NOMO-1 treated with DMSO at 0.1 percent for 48 hours (cell line): ENCODE measurements around the gene ARRDC2.
"Not testable (repeated sequence)": the region's sequence is repeated elsewhere in the genome, so short reads cannot be mapped to it uniquely, and the experiment has no call there.

Experiments used
- DNase-seq: peaks from one replicate; lab custom pipeline; 2025; ENCODE audit not compliant: unreplicated experiment; lab: John Stamatoyannopoulos, UW

The ARRDC2 gene

GRCh38 chr19:17989425-17990094 lies 18.4 kb upstream of the ARRDC2 start:
- DNase-seq: no peak

- DNase-seq: no peak
Measured at GRCh38 chr19:17993076-17993813, 14.7 kb upstream of the ARRDC2 start.

DNA sequence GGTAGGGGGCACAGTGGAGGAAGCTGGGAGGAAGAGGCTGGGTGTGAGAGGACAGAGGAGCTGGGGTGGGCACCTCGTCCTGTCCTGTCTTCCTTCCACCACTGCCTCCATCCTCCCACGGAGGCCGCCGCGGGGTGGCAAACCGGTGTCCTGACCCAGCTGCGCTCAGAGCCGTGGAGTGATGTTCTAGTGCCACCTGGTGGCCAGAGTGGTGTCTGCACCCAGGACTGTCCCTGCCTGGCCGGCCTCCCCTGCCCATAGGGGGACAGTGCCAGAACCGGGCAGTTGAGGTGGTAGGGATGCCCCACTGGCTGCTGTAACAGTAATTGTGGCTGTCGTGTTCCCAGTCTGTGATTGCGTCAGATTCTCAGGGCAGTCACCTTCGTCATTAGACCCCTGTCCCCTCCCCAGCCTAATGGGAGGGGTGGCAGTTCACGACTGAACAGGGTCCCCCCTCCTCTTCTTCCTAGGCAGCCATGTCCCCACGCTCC lies 11.1 kb upstream of the ARRDC2 start:
- DNase-seq: peak; percentile 64

GRCh38 chr19:17997969-17998826 lies 9.8 kb upstream of the ARRDC2 start:
- DNase-seq: no peak

- DNase-seq: no peak
Measured at GRCh38 chr19:17998827-17999150, 9.2 kb upstream of the ARRDC2 start.

DNA sequence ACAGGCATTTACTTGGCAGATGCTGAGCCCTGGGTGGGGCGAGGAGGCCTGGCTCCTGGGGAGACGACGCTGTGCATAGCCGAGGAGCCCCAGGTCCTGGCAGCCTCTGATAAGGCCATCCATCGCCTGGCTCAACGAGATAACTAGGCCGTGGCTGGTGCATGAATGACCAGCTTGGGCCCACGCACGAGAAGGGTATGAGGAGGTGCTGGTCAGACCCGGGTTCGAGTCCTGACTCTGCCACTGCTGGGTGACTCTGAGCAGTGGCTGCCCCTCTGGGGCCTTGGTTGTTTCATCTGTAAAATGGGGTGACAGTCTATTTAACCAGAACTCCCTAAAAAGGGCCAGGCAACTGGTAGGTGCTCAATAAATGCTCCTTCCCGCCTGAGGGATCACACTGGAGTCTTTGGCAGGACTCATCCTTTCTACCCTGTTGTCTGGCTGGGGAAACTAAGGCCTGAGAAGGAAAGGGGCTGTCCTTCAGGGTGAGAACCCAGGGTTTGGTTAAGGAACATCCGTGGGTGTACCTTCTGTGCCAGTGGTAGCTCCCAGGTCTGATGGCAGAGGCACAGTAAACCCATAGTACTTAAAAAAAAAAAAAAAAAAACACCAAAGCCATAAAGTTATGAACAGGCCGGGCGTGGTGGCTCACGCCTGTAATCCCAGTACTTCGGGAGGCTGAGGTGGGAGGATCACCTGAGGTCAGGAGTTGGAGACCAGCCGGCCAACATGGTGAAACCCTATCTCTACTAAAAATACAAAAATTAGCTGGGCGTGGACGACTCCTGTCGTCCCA lies 8.1 kb upstream of the ARRDC2 start:
- DNase-seq: no peak

- no peak for DNase-seq
Measured at GRCh38 chr19:18000480-18000914, 7.5 kb upstream of the ARRDC2 start.

DNA sequence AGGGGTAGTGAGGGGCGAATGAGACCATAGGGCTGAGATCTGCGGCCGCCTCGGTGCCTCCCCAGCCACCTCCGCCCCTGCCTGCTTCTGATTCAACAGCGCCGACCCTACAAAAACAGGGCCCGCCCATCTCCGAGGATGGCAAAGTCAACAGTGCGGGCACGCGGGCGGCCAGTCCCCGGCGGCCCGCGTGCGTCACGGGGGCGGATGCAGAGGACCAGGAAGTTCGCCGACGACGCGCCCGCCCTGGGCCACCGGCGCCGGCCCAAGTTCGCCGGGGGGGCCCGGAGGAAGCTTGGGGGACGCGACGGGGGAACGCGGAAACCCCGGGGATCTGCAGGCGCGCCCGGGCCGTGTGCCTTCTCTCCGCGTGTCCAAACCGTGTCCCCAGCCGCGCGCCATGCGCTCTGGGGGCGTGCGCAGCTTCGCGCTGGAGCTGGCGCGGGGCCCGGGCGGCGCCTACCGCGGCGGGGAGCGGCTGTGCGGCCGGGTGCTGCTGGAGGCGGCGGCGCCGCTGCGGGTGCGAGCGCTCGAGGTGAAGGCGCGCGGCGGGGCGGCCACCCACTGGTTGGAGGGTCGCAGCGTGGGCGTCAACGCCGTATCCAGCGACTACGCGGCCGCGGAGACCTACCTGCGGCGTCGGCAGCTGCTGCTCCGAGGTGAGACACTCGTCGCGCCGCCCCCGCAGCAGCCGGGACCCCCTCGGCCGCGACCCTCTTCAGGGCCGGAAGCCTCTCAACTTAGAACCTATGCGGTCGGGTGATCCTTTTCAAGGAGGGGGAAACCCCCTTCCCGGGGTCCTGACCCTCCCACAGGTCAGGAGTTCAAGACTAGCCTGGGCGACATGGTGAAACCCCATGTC lies 6.8 kb upstream of the ARRDC2 start:
- DNase-seq: peak; percentile 84

DNA sequence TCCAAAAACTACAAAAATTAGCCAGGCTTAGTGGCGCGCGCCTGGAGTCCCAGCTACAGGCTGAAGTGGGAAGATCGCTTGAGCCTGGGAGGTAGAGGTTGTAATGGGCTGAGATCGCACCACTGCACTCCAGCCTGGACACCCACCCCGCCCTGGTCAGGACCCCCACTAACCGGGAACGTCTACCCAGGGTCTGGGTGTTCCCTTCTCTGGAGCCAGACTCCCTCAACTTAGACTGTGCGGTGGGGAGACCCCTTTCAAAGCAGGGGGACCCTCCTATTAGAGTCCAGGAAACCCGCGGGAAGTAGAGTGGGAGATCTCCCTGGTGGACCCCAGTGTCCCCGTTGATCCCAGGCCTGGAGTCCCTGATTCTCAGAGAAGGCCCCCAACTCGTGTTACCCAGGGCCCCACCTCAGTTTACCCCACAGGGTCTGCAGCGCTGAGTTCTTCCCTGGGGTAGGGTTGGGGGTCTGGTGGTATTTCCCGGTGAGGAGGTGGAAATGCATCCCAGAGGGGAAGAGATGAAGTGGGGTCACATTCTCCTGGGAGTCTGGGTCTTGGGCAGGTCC lies 6.1 kb upstream of the ARRDC2 start:
- DNase-seq: peak; percentile 22

GRCh38 chr19:18002347-18002850 lies 5.6 kb upstream of the ARRDC2 start:
- DNase-seq: peak; percentile 62

DNA sequence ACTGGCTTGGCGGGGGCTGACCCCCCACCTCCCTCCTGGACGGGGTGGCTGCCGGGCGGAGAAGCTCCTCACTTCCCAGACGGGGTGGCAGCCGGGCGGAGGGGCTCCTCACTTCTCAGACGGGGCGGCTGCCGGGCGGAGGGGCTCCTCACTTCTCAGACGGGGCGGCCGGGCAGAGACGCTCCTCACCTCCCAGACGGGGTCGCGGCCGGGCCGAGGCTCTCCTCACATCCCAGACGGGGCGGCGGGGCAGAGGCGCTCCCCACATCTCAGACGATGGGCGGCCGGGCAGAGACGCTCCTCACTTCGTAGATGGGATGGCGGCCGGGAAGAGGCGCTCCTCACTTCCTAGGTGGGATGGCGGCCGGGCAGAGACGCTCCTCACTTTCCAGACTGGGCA lies 2.2 kb upstream of the ARRDC2 start:
- not testable (repeated sequence) for DNase-seq

GRCh38 chr19:18007044-18007916 lies 690 bp upstream of the ARRDC2 start:
- DNase-seq: peak; percentile 50

DNA sequence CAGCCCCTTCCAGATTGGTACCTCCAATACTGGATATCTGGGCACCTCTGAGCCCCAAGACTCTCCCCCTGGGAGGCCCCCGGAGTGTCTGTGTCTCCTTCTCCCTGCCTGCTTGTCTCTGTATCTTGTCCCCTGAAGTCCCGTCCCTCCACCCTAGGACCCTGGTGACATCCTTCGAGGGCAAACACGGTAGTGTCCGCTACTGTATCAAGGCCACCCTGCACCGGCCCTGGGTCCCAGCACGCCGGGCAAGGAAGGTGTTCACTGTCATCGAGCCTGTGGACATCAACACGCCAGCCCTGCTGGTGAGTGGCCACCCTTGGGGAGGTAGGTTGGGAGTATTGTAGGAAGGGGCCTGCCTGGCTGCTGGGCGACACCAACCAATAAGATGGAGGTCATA lies 844 bp downstream of the ARRDC2 start:
- no peak for DNase-seq

DNA sequence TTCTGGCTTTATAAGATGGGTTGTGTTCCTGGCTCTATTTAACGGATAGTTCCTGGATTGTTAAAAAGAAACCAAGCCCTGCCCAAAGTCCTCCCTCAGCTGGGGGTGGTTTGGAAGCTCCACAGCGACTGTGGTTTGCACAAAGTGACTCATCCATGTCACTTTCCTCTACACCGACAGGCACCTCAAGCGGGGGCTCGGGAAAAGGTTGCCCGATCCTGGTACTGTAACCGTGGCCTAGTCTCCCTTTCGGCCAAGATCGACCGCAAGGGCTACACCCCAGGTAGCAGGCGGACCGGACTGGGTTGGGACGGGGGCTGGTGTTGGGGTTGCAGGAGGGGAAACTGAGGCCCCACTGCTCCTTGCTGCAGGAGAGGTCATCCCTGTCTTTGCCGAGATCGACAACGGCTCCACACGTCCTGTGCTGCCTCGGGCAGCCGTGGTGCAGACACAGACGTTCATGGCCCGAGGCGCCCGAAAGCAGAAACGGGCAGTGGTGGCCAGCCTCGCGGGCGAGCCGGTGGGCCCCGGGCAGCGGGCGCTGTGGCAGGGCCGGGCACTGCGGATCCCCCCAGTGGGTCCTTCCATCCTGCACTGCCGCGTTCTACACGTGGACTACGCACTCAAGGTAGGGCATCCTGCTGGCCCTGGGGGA lies 1.6 kb downstream of the ARRDC2 start:
- no peak for DNase-seq

DNA sequence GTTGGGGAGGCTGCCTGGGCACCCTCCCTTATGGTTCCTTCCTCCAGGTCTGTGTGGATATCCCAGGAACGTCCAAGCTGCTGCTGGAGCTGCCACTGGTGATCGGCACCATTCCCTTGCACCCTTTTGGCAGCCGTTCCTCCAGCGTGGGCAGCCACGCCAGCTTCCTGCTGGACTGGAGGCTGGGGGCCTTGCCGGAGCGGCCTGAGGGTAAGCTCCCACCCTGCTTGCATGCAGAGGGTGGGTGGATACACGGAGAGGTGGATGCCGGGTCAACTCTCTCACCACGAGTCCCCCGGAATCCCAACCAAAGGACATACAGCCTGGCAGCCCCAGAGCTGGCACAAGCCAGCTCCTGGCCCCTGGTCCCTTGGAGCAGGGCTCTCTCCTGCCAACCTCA lies 2.2 kb downstream of the ARRDC2 start:
- DNase-seq: no peak

- DNase-seq: no peak
Measured at GRCh38 chr19:18013210-18014111, 5.5 kb downstream of the ARRDC2 start.

DNA sequence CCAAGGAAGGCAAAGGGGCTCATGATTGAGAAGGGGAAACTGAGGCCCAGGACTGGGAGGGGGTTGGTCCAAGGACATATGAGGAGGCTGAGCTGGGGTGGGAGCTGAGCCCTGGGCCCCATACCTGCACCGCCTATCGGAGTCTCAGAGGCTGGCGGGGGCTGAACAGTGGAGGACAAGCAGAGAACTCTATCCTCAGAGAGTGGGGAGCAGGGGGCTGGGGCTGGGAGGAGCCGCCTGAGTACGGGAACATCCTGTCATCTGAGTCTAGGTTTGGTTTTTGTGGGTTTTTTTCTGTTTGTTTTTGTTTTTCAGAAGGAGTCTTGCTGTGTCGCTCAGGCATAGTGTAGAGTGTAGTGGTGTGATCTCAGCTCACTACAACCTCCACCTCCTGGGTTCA lies 6.2 kb downstream of the ARRDC2 start:
- no peak for DNase-seq
